Fibroblast of lung (primary cell): ENCODE measurements around the gene ADGRB3. TPM values are rescaled to one million over a fixed set of nuclear protein-coding genes. Genes with fewer than 3 reads are reported as not detected.
"Not testable (repeated sequence)": the region's sequence is repeated elsewhere in the genome, so short reads cannot be mapped to it uniquely, and the experiment has no call there.

Source experiments
- DNase-seq, 2 donors: peaks; one replicate each; pipeline versions ENCODE4 v3.0.0 to v3.0.0-alpha.2; 2010; ENCODE audit warnings: low read depth in 2 of 2
- H2AFZ ChIP-seq: 2 replicates; pipeline ENCODE4 v1.5.1; 2012; ENCODE audit warnings: low read length, control low read depth, inconsistent platforms
- H3K27ac ChIP-seq: 2 replicates; pipeline ENCODE4 v1.5.1; 2011; ENCODE audit warnings: low read length, control low read depth; ENCODE audit not compliant: insufficient read depth
- H3K27me3 ChIP-seq: 2 replicates; pipeline ENCODE4 v1.5.1; 2011; ENCODE audit warnings: mild to moderate bottlenecking, low read length; ENCODE audit not compliant: control insufficient read depth, insufficient read depth
- H3K36me3 ChIP-seq: 2 replicates; pipeline ENCODE4 v1.5.1; 2011; ENCODE audit warnings: low read length; ENCODE audit not compliant: control insufficient read depth, insufficient read depth
- H3K4me1 ChIP-seq: 2 replicates; pipeline ENCODE4 v1.5.1; 2011; ENCODE audit warnings: low read length; ENCODE audit not compliant: control insufficient read depth, insufficient read depth; ENCODE audit errors: extremely low read depth
- H3K4me2 ChIP-seq: 2 replicates; pipeline ENCODE4 v1.5.1; 2011; ENCODE audit warnings: low read length, control low read depth; ENCODE audit not compliant: insufficient read depth; ENCODE audit errors: extremely low read depth
- H3K4me3 ChIP-seq, 4 experiments: fragments of 200-600 bp in 1 of 4; sonication (generic) in 1 of 4; replicated peaks in 1 of 4; 2 replicates each; pipeline ENCODE4 v1.5.1; 2011 to 2016; ENCODE audit warnings: low read length in 4 of 4, low read depth in 3 of 4, mild to moderate bottlenecking in 3 of 4, control low read depth in 2 of 4, inconsistent platforms in 1 of 4, mixed read lengths in 1 of 4; ENCODE audit not compliant: insufficient read depth in 1 of 4; ENCODE audit errors: control extremely low read depth in 1 of 4
- H3K79me2 ChIP-seq: 2 replicates; pipeline ENCODE4 v1.5.1; 2012; ENCODE audit warnings: mild to moderate bottlenecking, low read length, inconsistent platforms; ENCODE audit not compliant: control insufficient read depth, insufficient read depth
- H3K9ac ChIP-seq: 2 replicates; pipeline ENCODE4 v1.5.1; 2011; ENCODE audit warnings: mild to moderate bottlenecking, low read length, control low read depth; ENCODE audit not compliant: insufficient read depth
- H3K9me3 ChIP-seq: 2 replicates; pipeline ENCODE4 v1.5.1; 2012; ENCODE audit warnings: low read depth, low read length; ENCODE audit not compliant: control insufficient read depth, insufficient read depth
- H4K20me1 ChIP-seq: 2 replicates; pipeline ENCODE4 v1.5.1; 2011; ENCODE audit warnings: low read length; ENCODE audit not compliant: control insufficient read depth, insufficient read depth; ENCODE audit errors: extremely low read depth
- EZH2 ChIP-seq: IDR thresholded peaks from 2 replicates; pipeline ENCODE4 v1.5.1; 2012; ENCODE audit warnings: low read length, control low read depth, mild to moderate bottlenecking; ENCODE audit errors: missing control alignments
- polyA plus RNA-seq, 2 donors: library from polyadenylated mRNA; depleted of rRNA in 1 of 2; stranded (reverse) in 1 of 2; unstranded in 1 of 2; fragments of >200 nt; gene quantifications; 2 replicates each; pipeline ENCODE4 v1.2.1, GENCODE V29; 2011 to 2012; ENCODE audit warnings: missing spikeins in 1 of 2
- total RNA-seq: library from RNA; depleted of rRNA; stranded (reverse); fragments of >200 nt; gene quantifications from 2 replicates; pipeline ENCODE4 v1.2.1, GENCODE V29; 2014
- TF ChIP-seq, protein P1 (sequence below), 2 donors: IDR thresholded peaks in 1 of 2; conservative IDR thresholded peaks in 1 of 2; 1 replicate in 1 of 2; 2 replicates in 1 of 2; pipeline ENCODE4 v1.5.1; 2011 to 2012; ENCODE audit warnings: low read length in 2 of 2, control low read depth in 1 of 2, inconsistent platforms in 1 of 2, low read depth in 1 of 2, mild to moderate bottlenecking in 1 of 2

Gene ADGRB3
- total and polyA plus RNA-seq, 2 donors (not counting 1 experiment from before 2014, with no cell fraction given), result 0.33 TPM; not detected in 1

DNA sequence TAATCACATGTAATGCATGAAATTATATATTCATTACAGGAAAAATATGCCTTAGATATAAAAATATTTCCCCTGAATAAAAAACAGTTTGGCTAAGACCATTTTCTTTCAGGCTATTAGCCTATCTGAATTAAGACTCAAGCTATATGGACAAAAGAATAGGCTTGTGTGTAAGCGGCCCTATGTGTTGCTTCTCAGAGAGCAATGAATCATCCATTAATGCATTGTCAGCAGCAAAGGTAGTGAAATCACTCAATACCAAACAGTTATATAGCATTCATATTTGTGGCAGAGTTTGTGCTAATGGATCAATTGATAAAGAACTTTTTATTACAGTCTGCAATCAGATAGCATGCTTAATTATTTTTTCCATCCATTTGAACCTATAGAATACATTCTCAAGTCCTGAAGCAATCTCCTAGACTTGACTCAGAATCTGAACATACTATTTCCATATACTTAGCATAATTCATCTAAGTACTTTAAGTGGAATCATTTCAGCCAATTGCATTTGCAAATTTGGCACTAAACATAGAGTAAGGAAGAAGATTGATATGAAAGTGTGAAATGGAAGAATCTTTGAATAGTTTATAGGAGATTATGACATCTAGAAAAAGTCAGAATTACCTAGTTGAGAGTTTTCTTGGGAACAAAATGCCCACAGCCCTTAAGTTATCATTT lies 112.2 kb downstream of the ADGRB3 start:
- no peak for TF ChIP-seq EZH2
- TF ChIP-seq, protein P1, sequence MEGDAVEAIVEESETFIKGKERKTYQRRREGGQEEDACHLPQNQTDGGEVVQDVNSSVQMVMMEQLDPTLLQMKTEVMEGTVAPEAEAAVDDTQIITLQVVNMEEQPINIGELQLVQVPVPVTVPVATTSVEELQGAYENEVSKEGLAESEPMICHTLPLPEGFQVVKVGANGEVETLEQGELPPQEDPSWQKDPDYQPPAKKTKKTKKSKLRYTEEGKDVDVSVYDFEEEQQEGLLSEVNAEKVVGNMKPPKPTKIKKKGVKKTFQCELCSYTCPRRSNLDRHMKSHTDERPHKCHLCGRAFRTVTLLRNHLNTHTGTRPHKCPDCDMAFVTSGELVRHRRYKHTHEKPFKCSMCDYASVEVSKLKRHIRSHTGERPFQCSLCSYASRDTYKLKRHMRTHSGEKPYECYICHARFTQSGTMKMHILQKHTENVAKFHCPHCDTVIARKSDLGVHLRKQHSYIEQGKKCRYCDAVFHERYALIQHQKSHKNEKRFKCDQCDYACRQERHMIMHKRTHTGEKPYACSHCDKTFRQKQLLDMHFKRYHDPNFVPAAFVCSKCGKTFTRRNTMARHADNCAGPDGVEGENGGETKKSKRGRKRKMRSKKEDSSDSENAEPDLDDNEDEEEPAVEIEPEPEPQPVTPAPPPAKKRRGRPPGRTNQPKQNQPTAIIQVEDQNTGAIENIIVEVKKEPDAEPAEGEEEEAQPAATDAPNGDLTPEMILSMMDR (conservative IDR thresholded peaks at IDR 0.05 in 1 of 2, IDR thresholded peaks at IDR 0.05 in 1 of 2; ENCODE audit: low read depth in 1 of 2, low read length in 2 of 2), result no peak
- no peak overlapping the region for H3K4me2 ChIP-seq
- H4K20me1 ChIP-seq, result no peaks in the 10 kb centered on the region
- H3K27me3 ChIP-seq, result no peaks in the 10 kb centered on the region
- no peak overlapping the region for H3K4me3 ChIP-seq
- H3K4me1 ChIP-seq, result no peaks in the 10 kb centered on the region
- H3K27ac ChIP-seq, result no peak overlapping the region
- no peak for DNase-seq
- H3K36me3 ChIP-seq, result no peaks in the 10 kb centered on the region
- H3K9me3 ChIP-seq, result no peaks in the 10 kb centered on the region
- no peaks in the 10 kb centered on the region for H3K79me2 ChIP-seq
- H2AFZ ChIP-seq, result no peak overlapping the region
- H3K9ac ChIP-seq, result no peak overlapping the region

DNA sequence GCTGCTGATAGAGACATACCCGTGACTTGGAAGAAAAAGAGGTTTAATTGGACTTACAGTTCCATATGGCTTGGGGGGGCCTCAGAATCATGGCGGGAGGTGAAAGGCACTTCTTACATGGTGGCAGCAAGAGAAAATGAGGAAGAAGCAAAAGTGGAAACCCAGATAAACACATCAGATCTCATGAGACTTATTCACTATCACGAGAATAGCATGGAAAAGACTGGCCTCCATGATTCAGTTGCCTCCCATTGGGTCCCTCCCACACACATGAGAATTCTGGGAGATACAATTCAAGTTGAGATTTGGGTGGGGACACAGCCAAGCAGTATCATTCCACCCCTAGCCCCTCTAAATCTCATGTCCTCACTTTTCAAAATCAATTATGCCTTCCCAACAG lies 112.8 kb downstream of the ADGRB3 start:
- H3K27ac ChIP-seq, H3K36me3 ChIP-seq: not testable (repeated sequence)

DNA sequence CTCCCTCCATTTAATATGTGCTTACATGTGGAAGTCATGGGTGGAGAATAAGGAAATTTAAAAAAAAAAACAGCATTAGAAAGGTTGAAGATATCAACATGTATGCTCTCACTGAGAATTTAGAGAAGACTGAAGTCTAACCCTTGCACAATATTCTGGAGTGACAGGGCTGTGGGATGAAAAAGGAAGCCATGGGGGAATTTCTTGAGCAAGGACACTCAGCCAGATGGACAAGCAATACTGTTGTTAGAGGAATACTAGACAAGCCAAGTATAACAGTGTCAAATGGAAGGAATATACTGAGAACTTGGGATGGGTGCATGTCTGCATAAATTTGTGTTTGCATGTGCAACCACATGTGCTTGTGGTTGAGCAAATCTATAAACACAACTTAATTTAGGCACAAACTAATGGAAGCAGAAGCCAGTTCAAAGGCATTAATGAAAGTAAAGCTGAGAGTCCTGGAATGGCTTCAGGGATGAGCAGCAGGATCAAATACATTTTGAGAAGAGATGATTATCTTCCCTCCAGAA lies 119.7 kb downstream of the ADGRB3 start:
- Histone ChIP-seq H3K79me2 (no peaks in the 10 kb centered on the region), H3K4me3 (no peak overlapping the region), H3K9ac (no peak overlapping the region), H3K4me2 (no peak overlapping the region), H2AFZ (no peak overlapping the region), H4K20me1 (no peaks in the 10 kb centered on the region), H3K36me3 (no peaks in the 10 kb centered on the region), H3K27ac (no peak overlapping the region), H3K27me3 (no peaks in the 10 kb centered on the region), H3K4me1 (no peaks in the 10 kb centered on the region), H3K9me3 (no peaks in the 10 kb centered on the region)
- TF ChIP-seq, protein P1 (conservative IDR thresholded peaks at IDR 0.05 in 1 of 2, IDR thresholded peaks at IDR 0.05 in 1 of 2; ENCODE audit: low read depth in 1 of 2, low read length in 2 of 2), result no peak
- TF ChIP-seq EZH2, result no peak
- DNase-seq, result no peak

More for the DNA sequence above, 112.8 kb downstream of the ADGRB3 start:
- H4K20me1 ChIP-seq, DNase-seq, H3K27me3 ChIP-seq, H3K9me3 ChIP-seq, H3K4me2 ChIP-seq, H3K4me1 ChIP-seq, H2AFZ ChIP-seq, H3K79me2 ChIP-seq, H3K9ac ChIP-seq, H3K4me3 ChIP-seq: not testable (repeated sequence)
